ENCODE measurements around the gene RNF151.
A peak's percentile ranks its signal among the peaks of the same experiment; 100 is the strongest.
"Not testable (repeated sequence)": the region's sequence is repeated elsewhere in the genome, so short reads cannot be mapped to it uniquely, and the experiment has no call there.

RNF151 gene

GRCh38 chr16:1966460-1966859 lies at the start of gene RNF151:
Gene RNF151 (plus strand): TSS chr16:1966856. CDS start chr16:1966882, 26 bp downstream.
- H3K27ac ChIP-seq: peak within 1 kb of the TSS; percentile 96
- TF ChIP-seq CTCF (IDR thresholded peaks at IDR 0.05): no peak
- TF ChIP-seq ZFX (IDR thresholded peaks at IDR 0.05; ENCODE audit: borderline replicate concordance): no peak

GRCh38 chr16:1917056-1917664 lies 49.5 kb upstream of the RNF151 start:
- H3K27ac ChIP-seq: no peak overlapping the region
- TF ChIP-seq CTCF (IDR thresholded peaks at IDR 0.05) (no peak), ZFX (IDR thresholded peaks at IDR 0.05; ENCODE audit: borderline replicate concordance) (no peak)

- no peak overlapping the region for H3K27ac ChIP-seq
- TF ChIP-seq ZFX (IDR thresholded peaks at IDR 0.05; ENCODE audit: borderline replicate concordance) (no peak), CTCF (IDR thresholded peaks at IDR 0.05) (no peak)
These were observed 48.8 kb upstream of the RNF151 start for GRCh38 chr16:1917665-1918350.

GRCh38 chr16:1918351-1919326 lies 48.0 kb upstream of the RNF151 start, which contains the start of gene HS3ST6:
Gene HS3ST6 (minus strand): TSS chr16:1918415. CDS start chr16:1918323, 92 bp downstream.
- H3K27ac ChIP-seq: no peak within 1 kb of the TSS
- TF ChIP-seq ZFX (IDR thresholded peaks at IDR 0.05; ENCODE audit: borderline replicate concordance): no peak

- TF ChIP-seq ZFX (IDR thresholded peaks at IDR 0.05; ENCODE audit: borderline replicate concordance): no peak
- TF ChIP-seq CTCF (IDR thresholded peaks at IDR 0.05): no peak
- no peak overlapping the region for H3K27ac ChIP-seq
These were observed 47.2 kb upstream of the RNF151 start for GRCh38 chr16:1919327-1919998.

- H3K27ac ChIP-seq: not testable (repeated sequence)
These were observed 46.5 kb upstream of the RNF151 start for GRCh38 chr16:1920122-1920521.

GRCh38 chr16:1920727-1921171 lies 45.9 kb upstream of the RNF151 start:
- TF ChIP-seq CTCF (IDR thresholded peaks at IDR 0.05) (no peak), ZFX (IDR thresholded peaks at IDR 0.05; ENCODE audit: borderline replicate concordance) (no peak)
- H3K27ac ChIP-seq: no peak overlapping the region
